Measurements from ENCODE around the gene TRIM24.

DNA sequence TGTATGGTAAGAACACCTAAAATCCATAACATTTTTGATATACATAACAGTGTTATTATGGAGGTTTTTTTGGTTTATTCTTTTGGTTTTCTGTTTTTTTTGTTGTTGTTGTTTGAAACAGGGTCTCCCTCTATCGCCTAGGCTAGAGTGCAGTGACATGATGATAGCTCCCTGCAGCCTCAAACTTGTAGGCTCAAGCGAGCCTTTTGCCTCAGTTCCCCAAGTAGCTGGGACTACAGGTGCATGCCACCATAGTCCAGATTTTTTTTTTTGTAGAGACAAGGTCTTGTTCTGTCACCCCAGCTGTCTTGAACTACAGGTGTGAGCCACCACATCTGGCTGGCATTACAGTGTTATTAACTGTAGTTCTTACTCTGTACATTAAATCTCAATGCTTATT is 83.7 kb downstream of the TRIM24 start:
- no peak for TF ChIP-seq POLR2A (IDR thresholded peaks at IDR 0.05)
- TF ChIP-seq, protein P1, sequence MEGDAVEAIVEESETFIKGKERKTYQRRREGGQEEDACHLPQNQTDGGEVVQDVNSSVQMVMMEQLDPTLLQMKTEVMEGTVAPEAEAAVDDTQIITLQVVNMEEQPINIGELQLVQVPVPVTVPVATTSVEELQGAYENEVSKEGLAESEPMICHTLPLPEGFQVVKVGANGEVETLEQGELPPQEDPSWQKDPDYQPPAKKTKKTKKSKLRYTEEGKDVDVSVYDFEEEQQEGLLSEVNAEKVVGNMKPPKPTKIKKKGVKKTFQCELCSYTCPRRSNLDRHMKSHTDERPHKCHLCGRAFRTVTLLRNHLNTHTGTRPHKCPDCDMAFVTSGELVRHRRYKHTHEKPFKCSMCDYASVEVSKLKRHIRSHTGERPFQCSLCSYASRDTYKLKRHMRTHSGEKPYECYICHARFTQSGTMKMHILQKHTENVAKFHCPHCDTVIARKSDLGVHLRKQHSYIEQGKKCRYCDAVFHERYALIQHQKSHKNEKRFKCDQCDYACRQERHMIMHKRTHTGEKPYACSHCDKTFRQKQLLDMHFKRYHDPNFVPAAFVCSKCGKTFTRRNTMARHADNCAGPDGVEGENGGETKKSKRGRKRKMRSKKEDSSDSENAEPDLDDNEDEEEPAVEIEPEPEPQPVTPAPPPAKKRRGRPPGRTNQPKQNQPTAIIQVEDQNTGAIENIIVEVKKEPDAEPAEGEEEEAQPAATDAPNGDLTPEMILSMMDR (IDR thresholded peaks at IDR 0.05), result no peak

Measured in testis (tissue), 2 donors.